NCI-H1105 treated with DMSO at 0.1 percent for 48 hours (cell line): ENCODE results near the gene TRERF1.

ENCODE experiments used
- DNase-seq: peaks from one replicate; lab custom pipeline; 2025; lab: John Stamatoyannopoulos, UW

The TRERF1 gene

DNA sequence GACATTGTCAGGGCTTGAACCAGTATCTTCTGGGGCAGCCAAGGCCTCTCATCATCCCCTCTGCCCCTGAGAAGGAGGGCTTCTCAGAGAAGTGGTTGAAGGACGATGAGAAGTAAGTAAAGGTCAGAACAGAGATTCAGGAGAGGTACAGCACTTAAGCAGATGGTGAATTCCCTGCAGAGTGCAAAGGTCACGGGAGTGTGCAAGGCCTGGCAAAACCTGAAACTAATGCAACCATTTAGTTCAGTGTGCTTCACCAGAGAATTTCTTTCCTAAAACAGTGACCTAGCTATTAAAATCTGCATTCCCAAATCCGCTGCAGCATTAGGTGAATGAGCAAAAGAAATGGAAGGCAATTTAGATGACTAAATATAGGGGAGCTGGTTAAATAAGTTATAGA, 58.4 kb downstream of the TRERF1 start:
- no peak for DNase-seq

DNA sequence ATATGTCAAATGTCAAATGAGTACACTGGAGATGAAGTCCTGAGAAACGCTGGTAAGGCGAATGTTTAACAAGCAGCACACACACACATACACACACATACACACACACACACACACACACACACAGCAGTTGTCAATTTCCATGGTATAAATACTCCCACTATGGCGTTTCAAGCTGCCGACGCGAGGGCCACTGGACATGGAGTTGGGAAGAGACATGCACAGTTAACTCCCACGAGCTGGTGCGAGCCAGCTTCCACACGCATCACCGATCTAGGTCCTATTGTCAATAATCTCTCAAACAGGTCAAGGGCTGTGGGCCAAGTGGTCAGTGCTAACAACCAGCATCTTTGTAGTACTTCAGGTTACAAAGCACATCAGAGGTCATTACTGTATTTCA, 58.9 kb downstream of the TRERF1 start:
- no peak for DNase-seq

DNA sequence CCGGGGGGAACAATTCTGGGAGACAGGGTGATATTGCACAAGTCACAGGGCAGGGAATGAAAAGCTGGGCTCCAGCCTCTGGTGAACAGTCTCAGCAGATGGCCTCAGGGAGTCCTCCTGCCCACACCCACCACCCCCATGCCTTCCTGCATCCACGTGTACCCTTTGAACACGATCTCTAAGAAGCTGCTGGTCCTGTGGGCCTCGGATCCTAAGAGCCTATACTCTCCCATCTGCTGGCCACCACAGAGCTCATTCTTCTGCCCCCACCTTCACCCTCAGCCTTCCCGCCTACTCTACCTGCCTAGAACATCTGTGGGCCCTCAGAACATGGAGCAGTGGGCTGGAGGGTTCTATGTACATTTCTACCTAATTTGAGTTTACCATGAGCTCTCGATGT, 60.3 kb downstream of the TRERF1 start:
- DNase-seq: no peak

DNA sequence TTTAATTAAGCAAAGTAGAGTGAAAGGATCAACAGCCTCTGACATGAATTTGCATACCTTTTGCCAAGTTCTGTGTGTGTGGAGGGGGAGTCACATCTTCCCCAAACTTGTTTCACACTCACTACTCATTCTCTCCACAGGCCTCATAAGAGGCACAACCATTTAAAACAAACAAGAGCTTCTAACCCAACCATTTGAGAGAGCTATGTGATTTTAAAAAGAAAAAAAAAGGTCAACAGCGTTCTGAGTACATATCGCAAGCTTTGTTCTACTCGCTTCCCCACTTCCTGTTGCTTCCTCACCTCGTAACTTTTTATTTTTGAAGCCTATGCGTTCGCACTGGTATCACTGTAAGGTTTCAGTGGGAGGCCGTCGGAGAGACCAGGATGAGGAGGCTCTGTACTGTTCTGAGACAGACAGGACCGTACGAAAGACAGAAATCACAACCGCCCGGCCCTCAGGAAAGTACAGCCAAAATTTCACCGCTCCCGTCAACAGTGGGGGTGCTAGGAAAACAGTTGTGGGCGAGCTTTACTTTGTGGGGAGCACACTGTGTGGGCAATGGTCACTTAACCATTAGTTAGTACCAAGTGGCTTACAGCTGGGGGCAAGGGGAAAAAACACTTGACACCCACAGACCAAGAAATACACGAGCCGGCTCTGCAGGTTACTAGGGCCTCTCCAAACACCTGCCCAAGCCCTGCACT, 61.3 kb downstream of the TRERF1 start:
- DNase-seq: no peak

DNA sequence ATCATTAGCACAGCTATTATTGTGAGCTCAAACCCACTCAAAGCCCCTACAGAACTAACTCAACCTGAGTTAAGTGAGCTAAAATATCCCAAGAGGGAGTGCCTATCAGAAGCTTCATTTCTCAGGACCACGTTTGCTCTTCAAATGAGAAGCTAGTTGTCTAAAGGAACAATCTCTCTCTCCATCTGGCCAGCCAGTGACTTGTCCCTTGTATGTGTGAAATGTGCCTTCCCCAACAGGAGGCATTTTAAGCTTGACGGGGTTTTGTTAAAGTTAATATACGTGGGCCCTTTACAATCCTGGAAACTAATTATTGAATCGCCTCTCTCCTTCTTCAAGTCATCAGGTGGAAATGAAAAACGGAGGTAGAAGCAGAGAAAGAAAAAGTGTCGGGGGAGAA, 62.0 kb downstream of the TRERF1 start:
- DNase-seq: no peak

- DNase-seq: no peak
Observed at GRCh38 chr6:42388046-42388445, 63.7 kb downstream of the TRERF1 start.

DNA sequence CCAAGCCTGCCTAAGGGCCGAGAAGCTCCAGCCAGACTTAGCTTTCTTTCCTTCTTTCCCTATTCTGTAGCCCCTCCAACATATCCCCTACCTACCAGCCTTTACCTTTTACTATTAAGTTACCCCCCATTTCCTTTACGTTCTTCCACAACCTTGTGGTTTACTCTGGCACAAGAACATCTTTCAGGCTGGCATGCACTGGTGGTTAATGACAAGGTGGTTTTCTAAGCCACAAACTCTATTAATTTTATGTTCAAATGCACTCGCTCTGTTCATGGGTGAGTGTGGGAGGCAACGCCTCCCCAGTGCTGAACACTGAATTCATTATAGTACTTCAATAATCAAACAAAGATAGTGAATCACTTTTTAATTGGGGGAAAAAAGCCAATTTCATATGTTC, 64.4 kb downstream of the TRERF1 start:
- DNase-seq: no peak

DNA sequence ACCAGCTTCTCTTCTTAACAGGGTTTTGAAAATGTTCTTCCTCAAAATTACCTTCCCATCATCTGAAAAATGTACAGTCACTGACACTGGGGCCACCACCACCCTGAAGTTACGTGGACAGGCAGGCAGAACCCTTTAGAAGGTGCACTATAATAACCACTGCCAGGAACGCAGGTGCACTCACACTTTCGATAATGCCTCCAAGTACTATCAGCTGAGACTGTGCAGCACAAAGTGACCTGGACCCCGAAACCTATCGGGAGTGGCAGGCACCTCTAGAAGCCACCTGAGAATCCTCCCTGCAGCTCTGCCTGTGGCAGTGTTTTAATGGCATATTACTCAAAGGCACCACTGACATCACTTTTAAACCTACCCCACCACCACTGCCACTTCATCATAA, 66.4 kb downstream of the TRERF1 start:
- no peak for DNase-seq

DNA sequence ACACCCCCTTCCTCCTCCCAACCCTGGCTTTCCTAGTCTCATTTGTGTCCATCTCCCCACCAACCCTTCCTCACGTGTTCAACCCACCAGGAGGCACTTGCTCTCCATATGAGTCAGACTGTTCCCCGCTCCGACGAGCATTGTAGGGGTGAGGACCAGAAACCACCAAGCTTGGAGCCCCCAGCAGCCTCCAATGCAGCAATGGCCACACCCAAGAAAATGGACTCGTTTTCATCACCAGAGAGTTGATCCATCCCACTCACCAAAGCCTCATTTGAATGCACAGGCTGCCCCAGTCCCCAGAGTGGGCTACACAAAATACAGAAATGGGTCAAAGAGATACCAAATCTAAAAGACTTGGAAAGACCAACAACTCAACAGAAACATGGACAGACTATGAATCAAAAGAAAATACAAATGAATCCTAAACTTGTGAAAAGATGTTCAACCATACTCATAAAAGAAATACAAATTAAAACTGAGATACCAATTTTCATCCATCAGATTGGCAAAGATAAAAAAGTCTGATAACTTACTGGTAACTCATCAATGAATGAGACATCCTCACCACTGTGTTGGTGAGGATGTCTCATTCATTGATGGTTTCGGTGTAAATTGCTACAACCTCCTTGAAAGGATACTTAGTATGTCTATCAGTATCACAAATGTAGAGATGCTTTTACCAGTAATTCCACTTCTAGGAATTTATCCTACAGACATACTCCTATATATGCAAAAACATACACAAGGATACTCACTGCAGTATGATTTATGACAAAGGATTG, 68.1 kb downstream of the TRERF1 start:
- DNase-seq: no peak

GRCh38 chr6:42381850-42382249, 69.9 kb downstream of the TRERF1 start:
- DNase-seq: no peak

DNA sequence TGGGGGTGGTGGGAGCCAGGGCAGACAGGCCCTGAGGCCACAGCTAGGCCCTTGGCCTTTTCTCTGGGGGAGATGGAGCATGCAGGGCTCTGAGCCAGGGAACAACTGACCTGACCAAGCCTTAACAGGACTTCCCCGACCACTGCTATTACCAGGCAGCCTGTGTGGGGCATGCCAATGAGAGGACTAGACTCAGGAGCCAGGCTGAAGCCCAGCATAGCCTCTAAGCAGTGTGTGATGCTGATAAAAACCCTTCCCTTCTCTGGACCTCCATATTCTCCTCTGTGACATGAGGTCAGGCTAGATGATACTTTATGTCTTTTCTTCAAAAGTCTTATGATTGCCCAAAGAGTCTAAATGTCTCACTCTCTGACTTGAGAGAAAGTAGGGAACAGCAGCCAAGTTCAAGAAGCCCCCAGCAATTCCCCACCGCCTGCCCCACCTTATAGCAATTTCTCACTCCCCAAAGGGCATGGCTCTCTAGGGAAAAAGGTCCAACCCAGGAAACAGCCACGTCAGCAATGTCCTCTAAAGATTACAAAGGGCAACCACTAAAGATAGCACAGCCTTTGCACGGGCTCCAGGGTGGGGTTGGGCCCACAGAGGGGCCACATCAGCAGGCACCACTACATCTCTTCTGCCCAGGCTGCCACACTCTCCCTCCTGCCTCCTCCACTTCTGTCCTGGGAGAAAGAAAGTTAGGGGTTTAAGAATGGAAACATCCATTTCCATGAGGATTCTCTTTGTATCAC, 71.3 kb downstream of the TRERF1 start:
- DNase-seq: no peak

DNA sequence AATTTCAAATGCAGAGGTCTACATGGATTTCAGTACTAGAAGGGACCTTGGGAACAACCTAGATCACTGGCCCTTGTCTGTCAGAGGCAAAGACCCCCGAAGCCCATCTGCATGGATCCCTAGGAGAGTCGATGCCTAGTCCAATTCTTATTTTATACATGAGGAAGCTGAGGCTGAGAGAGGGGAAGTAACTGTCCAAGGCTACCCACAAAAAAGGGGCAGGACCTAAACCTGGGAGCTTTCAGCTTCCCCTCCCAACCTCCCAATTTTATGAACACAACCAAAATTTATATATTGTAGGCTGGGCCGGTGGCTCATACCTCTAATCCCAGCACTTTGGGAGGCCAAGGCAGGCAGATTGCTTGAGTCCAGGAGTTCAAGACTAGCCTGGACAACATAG, 73.2 kb downstream of the TRERF1 start:
- no peak for DNase-seq

DNA sequence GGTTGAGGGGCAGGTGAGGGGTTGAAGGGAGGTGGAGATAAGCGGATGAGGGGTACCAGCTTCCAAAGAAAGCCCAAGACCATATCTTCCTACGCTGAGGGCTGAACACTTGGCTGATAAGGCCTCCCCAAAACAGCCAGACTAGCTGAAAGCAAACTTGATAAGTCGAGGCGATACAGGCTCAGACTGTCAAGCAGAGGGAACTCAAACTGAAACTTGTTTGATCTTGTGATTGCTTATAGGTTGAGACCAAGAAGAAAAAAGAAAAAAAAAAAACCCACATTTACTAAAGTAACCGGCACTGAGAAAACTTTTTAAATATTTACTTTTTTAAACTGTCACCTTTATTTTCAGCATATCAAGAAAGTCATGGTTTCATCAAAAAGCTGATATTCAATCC, 73.6 kb downstream of the TRERF1 start:
- DNase-seq: no peak

DNA sequence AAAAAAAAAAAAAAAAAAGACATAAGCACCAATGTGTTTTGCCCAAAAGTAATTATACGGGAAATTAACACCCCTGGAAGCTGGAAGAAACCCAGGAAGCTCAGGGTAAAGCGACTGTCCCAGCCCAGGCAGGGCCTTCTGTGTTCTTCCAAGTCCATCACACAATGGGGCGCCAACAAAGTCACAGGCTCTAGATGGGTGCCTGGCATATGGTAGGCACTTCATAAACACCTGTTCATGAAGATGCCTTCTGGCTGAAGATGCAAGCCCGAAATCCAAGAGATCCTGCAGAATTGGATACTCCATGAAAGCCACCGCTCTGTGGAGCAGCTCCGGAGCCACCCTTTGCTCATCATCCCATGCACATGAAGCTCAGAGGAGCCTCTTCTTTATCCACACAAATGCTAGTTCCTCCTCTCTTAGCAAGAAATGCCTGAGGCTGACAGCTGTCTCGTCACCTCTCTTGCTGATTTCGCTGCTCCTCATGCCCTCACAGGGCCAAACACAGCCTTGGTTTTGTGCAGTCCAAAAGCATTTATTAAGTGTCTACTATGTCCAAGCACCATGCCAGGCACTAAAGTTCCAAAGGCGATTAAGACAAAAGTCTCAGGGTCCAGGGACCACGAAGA, 76.6 kb downstream of the TRERF1 start:
- DNase-seq: no peak

- no peak for DNase-seq
Observed at GRCh38 chr6:42374018-42374669, 77.6 kb downstream of the TRERF1 start.

DNA sequence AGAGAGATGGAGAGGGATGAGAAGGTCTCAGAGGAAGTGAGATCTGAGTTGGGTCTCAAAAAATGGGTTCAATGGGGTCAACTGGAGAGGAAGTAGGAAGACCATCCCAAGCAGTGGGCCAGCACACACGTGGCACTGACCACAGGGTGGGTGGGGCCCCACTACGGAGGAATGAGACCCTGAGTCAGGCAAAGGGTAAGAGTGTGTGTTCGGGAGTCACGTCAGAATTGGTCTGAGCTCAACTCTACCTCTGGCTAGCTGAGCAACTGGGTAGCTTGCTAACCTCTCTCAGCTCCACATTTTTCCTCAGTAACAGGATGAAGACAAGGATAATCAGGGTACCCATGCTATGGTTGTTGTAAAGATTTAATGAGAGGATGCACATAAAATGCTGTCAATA, 79.0 kb downstream of the TRERF1 start:
- DNase-seq: no peak

DNA sequence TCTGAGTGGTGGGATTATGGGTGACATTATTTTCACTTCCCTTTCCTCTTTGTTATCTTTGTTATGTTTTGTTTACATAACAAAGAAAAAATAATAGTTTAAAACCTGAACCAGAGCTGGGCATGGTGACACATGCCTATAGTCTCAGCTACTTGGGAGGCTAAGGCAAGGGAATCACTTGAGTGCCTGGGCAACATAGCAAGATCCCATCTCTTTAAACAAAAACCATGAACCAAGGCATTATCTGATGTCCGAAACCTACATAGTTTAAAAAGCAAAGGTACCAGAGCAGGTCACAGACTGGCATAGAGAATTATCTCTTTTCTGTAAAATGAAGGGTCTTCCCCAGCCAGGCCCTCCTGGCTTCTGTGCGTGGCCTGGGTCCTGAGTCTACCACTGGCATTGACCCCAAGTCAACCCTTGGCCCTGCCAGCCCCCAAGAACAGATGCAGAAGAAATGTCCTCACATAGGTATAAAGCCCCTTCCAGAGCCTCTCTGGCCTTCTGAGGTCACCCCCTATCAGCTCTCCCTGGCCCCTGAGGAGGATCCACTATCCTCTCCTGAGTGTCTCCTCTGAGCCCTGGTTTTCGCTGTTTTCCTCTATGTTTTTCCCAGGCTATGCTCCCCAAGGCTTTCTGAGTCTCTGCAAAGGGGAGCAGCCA, 81.3 kb downstream of the TRERF1 start:
- DNase-seq: no peak

DNA sequence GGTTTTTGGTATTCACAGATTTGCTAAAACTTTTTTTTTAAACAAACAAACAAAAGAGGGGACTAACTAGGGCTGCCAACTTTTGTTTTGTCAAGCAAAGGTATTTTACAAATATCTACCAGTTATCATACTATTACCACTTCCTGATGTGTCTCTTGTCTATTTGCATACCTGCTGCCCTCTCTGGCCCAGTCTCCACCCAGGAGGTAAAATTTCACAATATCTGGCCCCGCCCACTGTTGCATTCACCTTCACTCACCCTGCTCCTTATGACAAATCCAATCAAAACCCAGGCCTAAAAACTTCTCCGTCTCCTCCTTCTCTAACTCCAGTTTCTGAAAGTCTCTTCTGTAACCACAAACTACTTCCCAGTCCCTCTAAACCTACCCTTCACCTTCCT, 82.2 kb downstream of the TRERF1 start:
- DNase-seq: no peak

GRCh38 chr6:42368181-42368580, 83.5 kb downstream of the TRERF1 start:
- no peak for DNase-seq

DNA sequence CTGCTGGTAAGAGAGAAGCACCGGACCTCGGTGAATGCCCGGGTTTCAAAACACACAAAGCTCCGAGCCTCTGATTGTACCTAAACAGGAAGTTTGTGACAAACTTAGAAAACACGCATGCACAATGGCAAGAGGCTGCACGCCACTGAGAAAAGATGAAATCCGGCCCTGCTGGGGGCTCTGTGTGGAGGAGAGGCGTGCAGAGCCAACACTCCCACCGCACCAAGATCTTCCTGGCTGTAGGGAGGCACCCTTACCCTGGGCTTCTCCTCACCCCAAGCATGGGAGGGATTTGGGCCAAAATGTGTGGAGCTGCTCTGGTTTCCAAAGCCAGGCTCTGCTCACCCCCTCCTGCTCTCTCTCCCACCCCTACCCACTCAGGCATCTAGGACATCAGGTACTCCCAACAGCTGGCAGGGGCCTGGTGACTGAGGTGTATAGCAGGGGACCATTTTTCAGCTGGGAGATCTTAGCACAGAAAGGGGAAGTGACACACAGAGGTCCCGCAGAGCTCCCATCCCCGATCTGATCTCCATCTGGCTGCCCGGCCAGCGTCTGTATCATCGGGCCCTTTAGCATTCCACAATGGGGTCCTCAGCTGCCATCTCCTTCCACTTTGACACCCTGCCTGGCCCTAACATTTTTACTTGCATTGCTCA, 84.2 kb downstream of the TRERF1 start:
- no peak for DNase-seq

DNA sequence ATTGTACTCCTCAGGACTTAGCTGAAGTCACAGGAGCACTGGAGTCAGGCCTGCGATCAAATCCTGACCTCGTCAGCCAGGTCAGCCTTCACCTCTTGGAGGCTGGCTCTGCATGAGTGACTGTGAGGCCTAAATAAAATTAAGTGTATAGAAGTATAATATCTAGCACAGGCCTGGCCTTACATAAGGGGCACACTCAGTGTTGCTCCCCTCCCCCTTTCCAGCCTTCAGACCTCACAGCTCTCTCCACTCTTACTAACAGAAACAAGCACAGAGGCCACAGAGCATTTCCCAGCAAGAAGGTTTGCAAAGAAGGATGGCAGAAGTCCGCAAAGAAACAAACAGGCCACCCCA, 84.8 kb downstream of the TRERF1 start:
- DNase-seq: no peak
